ENCODE results near the gene FAM107A. TPM values are rescaled to one million over a fixed set of nuclear protein-coding genes. Genes with fewer than 3 reads are reported as not detected.

The FAM107A gene
- total RNA-seq, 2 donors from 2014 or later: not detected

GRCh38 chr3:58555203-58555602, 22.0 kb downstream of the FAM107A start:
- Mint-ChIP-seq H3K4me3 (no peak overlapping the region), H3K9me3 (no peaks in the 10 kb centered on the region), H3K4me1 (ENCODE audit: low read depth in 2 of 2) (no peaks in the 10 kb centered on the region), H3K27me3 (peaks cover 13 to 25% of the 10 kb centered on the region in 2 donors), H3K36me3 (no peaks in the 10 kb centered on the region), H3K27ac (no peak overlapping the region)
- no peak for ATAC-seq
- no peak for DNase-seq (ENCODE audit: low spot score)

- ATAC-seq: no peak
Measured at GRCh38 chr3:58553003-58553402, 24.2 kb downstream of the FAM107A start.

GRCh38 chr3:58551636-58552180, 25.5 kb downstream of the FAM107A start:
- H3K9me3 Mint-ChIP-seq: no peaks in the 10 kb centered on the region
- H3K4me3 Mint-ChIP-seq: no peak overlapping the region
- H3K4me1 Mint-ChIP-seq (ENCODE audit: low read depth in 2 of 2): no peaks in the 10 kb centered on the region
- peaks cover 18 to 36% of the 10 kb centered on the region in 2 donors for H3K27me3 Mint-ChIP-seq
- no peak overlapping the region for H3K27ac Mint-ChIP-seq
- DNase-seq (ENCODE audit: low spot score): no peak
- no peak for ATAC-seq
- H3K36me3 Mint-ChIP-seq: no peaks in the 10 kb centered on the region

More at GRCh38 chr3:58553003-58553402, 24.2 kb downstream of the FAM107A start:
- Mint-ChIP-seq H3K9me3 (no peaks in the 10 kb centered on the region), H3K27ac (no peak overlapping the region), H3K4me3 (no peak overlapping the region), H3K27me3 (peaks cover 13 to 25% of the 10 kb centered on the region in 2 donors), H3K4me1 (ENCODE audit: low read depth in 2 of 2) (no peaks in the 10 kb centered on the region), H3K36me3 (no peaks in the 10 kb centered on the region)
- no peak for DNase-seq (ENCODE audit: low spot score)

GRCh38 chr3:58544541-58544940, 32.6 kb downstream of the FAM107A start:
- Mint-ChIP-seq H3K4me1 (ENCODE audit: low read depth in 2 of 2) (peaks cover 0 to 5% of the 10 kb centered on the region in 2 donors), H3K4me3 (no peak overlapping the region), H3K27me3 (peaks cover 9 to 28% of the 10 kb centered on the region in 2 donors), H3K27ac (no peak overlapping the region), H3K9me3 (no peaks in the 10 kb centered on the region), H3K36me3 (no peaks in the 10 kb centered on the region)
- DNase-seq (ENCODE audit: low spot score) (no peak), ATAC-seq (no peak)

GRCh38 chr3:58540176-58540858, 36.9 kb downstream of the FAM107A start:
- Mint-ChIP-seq H3K36me3 (no peaks in the 10 kb centered on the region), H3K9me3 (no peaks in the 10 kb centered on the region), H3K4me1 (ENCODE audit: low read depth in 2 of 2) (peaks cover 0 to 5% of the 10 kb centered on the region in 2 donors), H3K4me3 (no peak overlapping the region), H3K27ac (no peak overlapping the region), H3K27me3 (peaks cover 4 to 17% of the 10 kb centered on the region in 2 donors)
- DNase-seq (ENCODE audit: low spot score) (no peak), ATAC-seq (no peak)

GRCh38 chr3:58539626-58540025, 37.6 kb downstream of the FAM107A start:
- Mint-ChIP-seq H3K9me3 (no peaks in the 10 kb centered on the region), H3K27ac (no peak overlapping the region), H3K4me1 (ENCODE audit: low read depth in 2 of 2) (peaks cover 0 to 5% of the 10 kb centered on the region in 2 donors), H3K27me3 (peaks cover 4 to 13% of the 10 kb centered on the region in 2 donors), H3K4me3 (no peak overlapping the region), H3K36me3 (no peaks in the 10 kb centered on the region)
- no peak for ATAC-seq
- DNase-seq (ENCODE audit: low spot score): peak; percentile 8

- H3K9me3 Mint-ChIP-seq: no peaks in the 10 kb centered on the region
- peaks cover under 1 to 7% of the 10 kb centered on the region in 2 donors for H3K27me3 Mint-ChIP-seq
- ATAC-seq (no peak), DNase-seq (ENCODE audit: low spot score) (no peak)
- no peak overlapping the region for H3K4me3 Mint-ChIP-seq
- H3K27ac Mint-ChIP-seq: no peak overlapping the region
- peaks cover 3 to 5% of the 10 kb centered on the region in 2 donors for H3K4me1 Mint-ChIP-seq (ENCODE audit: low read depth in 2 of 2)
- H3K36me3 Mint-ChIP-seq: no peaks in the 10 kb centered on the region
Measured at GRCh38 chr3:58537412-58538301, 39.5 kb downstream of the FAM107A start.

GRCh38 chr3:58536501-58537411, 40.4 kb downstream of the FAM107A start, which contains the start of gene ACOX2:
TSS of gene ACOX2 (minus strand) at chr3:58537190. CDS start at chr3:58535106, 2,084 bp downstream.
- Mint-ChIP-seq H3K4me3 (no peak within 1 kb of the TSS), H3K27ac (no peak within 1 kb of the TSS), H3K4me1 (ENCODE audit: low read depth in 2 of 2) (peaks cover 9% of the 10 kb centered on the region in 2 donors), H3K9me3 (no peaks in the 10 kb centered on the region), H3K27me3 (peaks cover 2 to 7% of the 10 kb centered on the region in 2 donors), H3K36me3 (no peaks in the 10 kb centered on the region)
- ATAC-seq (no peak), DNase-seq (ENCODE audit: low spot score) (peak; percentile 52)

- no peak overlapping the region for H3K4me3 Mint-ChIP-seq
- DNase-seq (ENCODE audit: low spot score) (peak; percentile 44), ATAC-seq (no peak)
- H3K9me3 Mint-ChIP-seq: no peaks in the 10 kb centered on the region
- H3K27ac Mint-ChIP-seq: no peak overlapping the region
- peaks cover 2 to 7% of the 10 kb centered on the region in 2 donors for H3K27me3 Mint-ChIP-seq
- no peaks in the 10 kb centered on the region for H3K36me3 Mint-ChIP-seq
- H3K4me1 Mint-ChIP-seq (ENCODE audit: low read depth in 2 of 2): peaks cover 9% of the 10 kb centered on the region in 2 donors
Measured at GRCh38 chr3:58535531-58536500, 41.4 kb downstream of the FAM107A start.

GRCh38 chr3:58534592-58535494, 42.3 kb downstream of the FAM107A start:
- Mint-ChIP-seq H3K4me1 (ENCODE audit: low read depth in 2 of 2) (peaks cover 9% of the 10 kb centered on the region in 2 donors), H3K36me3 (no peaks in the 10 kb centered on the region), H3K27ac (no peak overlapping the region), H3K27me3 (peaks cover 2 to 7% of the 10 kb centered on the region in 2 donors), H3K9me3 (no peaks in the 10 kb centered on the region), H3K4me3 (no peak overlapping the region)
- peak in 1 of 2 donors; percentile 12 for ATAC-seq
- DNase-seq (ENCODE audit: low spot score): peak; percentile 20

- DNase-seq (ENCODE audit: low spot score): peak; percentile 83
- peaks cover 9% of the 10 kb centered on the region in 2 donors for H3K4me1 Mint-ChIP-seq (ENCODE audit: low read depth in 2 of 2)
- H3K27ac Mint-ChIP-seq: no peak overlapping the region
- no peaks in the 10 kb centered on the region for H3K36me3 Mint-ChIP-seq
- no peak overlapping the region for H3K4me3 Mint-ChIP-seq
- no peaks in the 10 kb centered on the region for H3K9me3 Mint-ChIP-seq
- ATAC-seq: peak; percentile 87 to 91
- peaks cover 0 to 2% of the 10 kb centered on the region in 2 donors for H3K27me3 Mint-ChIP-seq
Measured at GRCh38 chr3:58532794-58533220, 44.4 kb downstream of the FAM107A start.
